ENCODE measurements around the gene SETD6. TPM values are rescaled to one million over a fixed set of nuclear protein-coding genes. Genes with fewer than 3 reads are reported as not detected.
A peak's percentile ranks its signal among the peaks of the same experiment; 100 is the strongest.

The SETD6 gene
- total and polyA plus RNA-seq, 2 of the 8 experiments (the other 6 are each of a cell fraction or from before 2014, with no cell fraction given), result 25.3 to 40.5 TPM

GRCh38 chr16:58499615-58500351 lies 15.5 kb upstream of the SETD6 start, which contains the start of gene NDRG4:
Gene NDRG4, plus strand, starts transcription at chr16:58500143. Its CDS starts 106 bp downstream, at chr16:58500249.
- peak within 1 kb of the TSS; percentile 76; the same call in 1 of the 2 replicates for H2BK12ac ChIP-seq (ENCODE audit: low read depth, low read length)
- H3K9ac ChIP-seq (replicated peaks in 1 of 4; ENCODE audit: extremely low read depth in 1 of 4, low read depth in 3 of 4, low read length in 3 of 4), result peak within 1 kb of the TSS in 3 of 4 experiments; percentile 36 to 60 (median 59); a peak in 6 of 7 replicates
- peak within 1 kb of the TSS; percentile 33 for H4K5ac ChIP-seq (ENCODE audit: insufficient read length, low read depth, low read length)
- H3K4me3 ChIP-seq (ENCODE audit: extremely low read depth in 1 of 4, insufficient read depth in 2 of 4, low read depth in 3 of 4, low read length in 4 of 4), result peak within 1 kb of the TSS; percentile 41 to 81 (median 70)
- H3K23me2 ChIP-seq (ENCODE audit: low read depth, low read length), result peaks cover 20% of the 10 kb centered on the region
- 28% methylated on average over 23 of the region's 24 CpGs; no CpG with 5 or more reads in 1 of the 2 experiments for WGBS, 2 experiments (ENCODE audit: extremely low coverage in 1 of 2, insufficient coverage in 1 of 2, insufficient read length in 1 of 2, insufficient replicate concordance in 2 of 2, low coverage in 1 of 2, low lambda C conversion rate in 2 of 2, missing lambda C conversion rate in 1 of 2)
- H2AK5ac ChIP-seq (ENCODE audit: low read depth, low read length), result no peak within 1 kb of the TSS; the same call in 1 of the 2 replicates
- H3K79me2 ChIP-seq (ENCODE audit: control insufficient read depth in 1 of 2, insufficient read depth in 2 of 2, low read length in 2 of 2), result no peaks in the 10 kb centered on the region
- peak within 1 kb of the TSS; percentile 48 for H4K91ac ChIP-seq (replicated peaks; ENCODE audit: insufficient read length, low read length)
- H3K9me3 ChIP-seq (ENCODE audit: insufficient read depth in 2 of 2, low read depth in 1 of 2, low read length in 1 of 2), result no peaks in the 10 kb centered on the region
- H4K8ac ChIP-seq (ENCODE audit: extremely low read depth, insufficient read depth, low read length), result peak within 1 kb of the TSS; percentile 7; the same call in 1 of the 2 replicates
- H3K79me1 ChIP-seq (ENCODE audit: low read depth, low read length), result no peaks in the 10 kb centered on the region
- H2BK20ac ChIP-seq (ENCODE audit: low read length), result no peak within 1 kb of the TSS
- H4K20me1 ChIP-seq (replicated peaks in 1 of 2; ENCODE audit: control insufficient read depth in 1 of 2, insufficient read depth in 2 of 2, low read length in 2 of 2), result peaks cover 0 to 3% of the 10 kb centered on the region in 2 experiments
- H3K14ac ChIP-seq (ENCODE audit: insufficient read length), result no peak within 1 kb of the TSS
- peak; percentile 60 for FAIRE-seq
- peaks cover 0 to 33% (median 23%) of the 10 kb centered on the region in 4 experiments; a peak in 6 of 7 replicates for H3K4me1 ChIP-seq (replicated peaks in 1 of 4; ENCODE audit: control insufficient read depth in 3 of 4, insufficient read depth in 4 of 4, low read length in 3 of 4)
- POLR2A ChIA-PET (ENCODE audit: partially characterized antibody), result interaction anchor here (0.9 to 1.5 kb wide), 4 partner anchors 12 to 372 kb away, joined by 3 to 5 read pairs (median 4); no protein-coding TSS in a partner anchor
- no peak within 1 kb of the TSS for H3K27ac ChIP-seq (ENCODE audit: low read depth, low read length)
- peak; percentile 73 to 81 for DNase-seq (ENCODE audit: low read depth in 1 of 2, low spot score in 2 of 2)
- H2BK5ac ChIP-seq (ENCODE audit: low read depth, low read length), result no peak within 1 kb of the TSS
- peak within 1 kb of the TSS; percentile 79 to 99 for H3K4me2 ChIP-seq (ENCODE audit: insufficient read depth in 1 of 2, low read depth in 2 of 2, low read length in 2 of 2)
- 0 out of 2 replicates have a peak within 1 kb of the TSS, but pooled peaks have one; percentile 90 for H2BK15ac ChIP-seq (ENCODE audit: low read length)
- H3K23ac ChIP-seq (ENCODE audit: insufficient read length), result no peak within 1 kb of the TSS
- H3K18ac ChIP-seq (ENCODE audit: extremely low read depth, low read length), result no peak within 1 kb of the TSS; the same call in 1 of the 2 replicates
- H3K4ac ChIP-seq (replicated peaks; ENCODE audit: insufficient read length, low read depth, low read length), result peak within 1 kb of the TSS; percentile 75
- no peak within 1 kb of the TSS for H3K56ac ChIP-seq (replicated peaks; ENCODE audit: insufficient read length, low read depth, low read length)
- H3K27me3 ChIP-seq (replicated peaks in 1 of 4; ENCODE audit: control insufficient read depth in 3 of 4, extremely low read depth in 1 of 4, insufficient read depth in 3 of 4, low read length in 3 of 4), result peaks cover 0 to 8% (median 6%) of the 10 kb centered on the region in 4 experiments; a peak in 4 of 7 replicates
- no peaks in the 10 kb centered on the region for H3K36me3 ChIP-seq (ENCODE audit: control insufficient read depth in 2 of 4, insufficient read depth in 4 of 4, low read length in 3 of 4)
- CTCF ChIA-PET (ENCODE audit: partially characterized antibody), result interaction anchor here (0.5 to 2.2 kb wide), 11 partner anchors 9 to 163 kb away, joined by 3 to 9 read pairs (median 4); no protein-coding TSS in a partner anchor
- no peak within 1 kb of the TSS for H2BK120ac ChIP-seq (replicated peaks; ENCODE audit: low read depth, low read length)
- H2AFZ ChIP-seq (ENCODE audit: low read length), result peak within 1 kb of the TSS; percentile 81; the same call in 1 of the 2 replicates
- TF ChIP-seq JUN (IDR thresholded peaks at IDR 0.05; ENCODE audit: low read depth, low read length) (no peak), RFX5 (IDR thresholded peaks at IDR 0.05; ENCODE audit: borderline replicate concordance, low read depth, low read length) (no peak), KDM5A (IDR thresholded peaks at IDR 0.05; ENCODE audit: low read length) (no peak), CBX8 (IDR thresholded peaks at IDR 0.05; ENCODE audit: borderline replicate concordance, low read depth, low read length) (no peak), POLR2AphosphoS5 (IDR thresholded peaks at IDR 0.05; ENCODE audit: low read depth, low read length) (0 out of 2 replicates have a peak, but pooled peaks have one; percentile 35), SIX5 (IDR thresholded peaks at IDR 0.05; ENCODE audit: low read depth, low read length) (no peak), TAF7 (optimal IDR thresholded peaks at IDR 0.05; ENCODE audit: borderline replicate concordance, low read depth, low read length) (no peak), TAF1 (IDR thresholded peaks at IDR 0.05; ENCODE audit: low read depth, low read length) (no peak), RBBP5 (IDR thresholded peaks at IDR 0.05; ENCODE audit: borderline replicate concordance, low read depth, low read length) (no peak), CHD2 (IDR thresholded peaks at IDR 0.05; ENCODE audit: low read length) (0 out of 2 replicates have a peak, but pooled peaks have one; percentile 31), KDM4A (IDR thresholded peaks at IDR 0.05; ENCODE audit: low read depth, low read length, severe bottlenecking) (peak; percentile 33), ASH2L (IDR thresholded peaks at IDR 0.05; ENCODE audit: low read length) (no peak)
